ENCODE measurements around the gene KCNJ16.
A peak's percentile ranks its signal among the peaks of the same experiment; 100 is the strongest.

DNA sequence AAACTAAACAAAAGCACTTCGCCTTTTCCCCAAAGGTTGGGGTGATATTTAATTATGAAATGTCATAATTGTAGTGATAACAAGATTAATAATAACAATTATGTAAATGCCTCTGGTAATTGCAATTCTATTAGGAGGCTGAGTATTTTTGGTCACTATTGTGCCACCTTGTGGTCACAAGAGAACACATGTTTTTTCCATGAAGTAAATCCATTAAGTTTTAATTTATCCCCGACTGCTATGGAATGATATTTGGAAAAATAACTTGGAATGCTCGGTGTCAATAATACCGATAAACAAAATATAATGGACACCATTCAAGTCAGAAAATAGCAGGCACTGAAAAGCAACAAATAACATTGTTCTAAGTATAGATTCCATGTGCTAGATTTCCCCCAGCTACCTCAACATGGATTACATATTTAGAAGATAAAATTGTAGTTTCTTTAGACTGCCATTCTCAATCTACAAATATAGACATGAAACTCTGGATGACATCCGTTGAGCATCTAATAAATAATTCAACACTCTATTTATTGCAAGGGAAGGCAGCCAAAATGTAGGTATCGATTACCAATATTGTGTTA is 69.3 kb downstream of the KCNJ16 start:
- TF ChIP-seq, protein P1, sequence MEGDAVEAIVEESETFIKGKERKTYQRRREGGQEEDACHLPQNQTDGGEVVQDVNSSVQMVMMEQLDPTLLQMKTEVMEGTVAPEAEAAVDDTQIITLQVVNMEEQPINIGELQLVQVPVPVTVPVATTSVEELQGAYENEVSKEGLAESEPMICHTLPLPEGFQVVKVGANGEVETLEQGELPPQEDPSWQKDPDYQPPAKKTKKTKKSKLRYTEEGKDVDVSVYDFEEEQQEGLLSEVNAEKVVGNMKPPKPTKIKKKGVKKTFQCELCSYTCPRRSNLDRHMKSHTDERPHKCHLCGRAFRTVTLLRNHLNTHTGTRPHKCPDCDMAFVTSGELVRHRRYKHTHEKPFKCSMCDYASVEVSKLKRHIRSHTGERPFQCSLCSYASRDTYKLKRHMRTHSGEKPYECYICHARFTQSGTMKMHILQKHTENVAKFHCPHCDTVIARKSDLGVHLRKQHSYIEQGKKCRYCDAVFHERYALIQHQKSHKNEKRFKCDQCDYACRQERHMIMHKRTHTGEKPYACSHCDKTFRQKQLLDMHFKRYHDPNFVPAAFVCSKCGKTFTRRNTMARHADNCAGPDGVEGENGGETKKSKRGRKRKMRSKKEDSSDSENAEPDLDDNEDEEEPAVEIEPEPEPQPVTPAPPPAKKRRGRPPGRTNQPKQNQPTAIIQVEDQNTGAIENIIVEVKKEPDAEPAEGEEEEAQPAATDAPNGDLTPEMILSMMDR (IDR thresholded peaks at IDR 0.05), result peak in 6 of 7 experiments; percentile 63 to 78 (median 72)
- TF ChIP-seq POLR2A (IDR thresholded peaks at IDR 0.05), result no peak

All from body of pancreas (tissue), 4 donors.